KOPT-K1 (cell line): ENCODE results near the gene NUDC.
"Not testable (repeated sequence)": the region's sequence is repeated elsewhere in the genome, so short reads cannot be mapped to it uniquely, and the experiment has no call there.

ENCODE experiments used
- H3K27ac ChIP-seq: fragments of 200-600 bp; sonication (generic); 2 replicates; pipeline ENCODE4 v1.5.1; 2016; ENCODE audit warnings: antibody characterized with exemption, mild to moderate bottlenecking, low read depth, low read length; ENCODE audit not compliant: poor library complexity, severe bottlenecking
- H3K36me3 ChIP-seq: fragments of 200-600 bp; sonication (generic); 2 replicates; pipeline ENCODE4 v1.5.1; 2017; ENCODE audit warnings: antibody characterized with exemption, mild to moderate bottlenecking, low read length, moderate library complexity; ENCODE audit not compliant: insufficient read depth
- H3K9me3 ChIP-seq: fragments of 200-600 bp; sonication (generic); 2 replicates; pipeline ENCODE4 v1.5.1; 2017; ENCODE audit warnings: antibody characterized with exemption, low read length, mild to moderate bottlenecking; ENCODE audit not compliant: insufficient read depth, poor library complexity, severe bottlenecking

Gene NUDC

DNA sequence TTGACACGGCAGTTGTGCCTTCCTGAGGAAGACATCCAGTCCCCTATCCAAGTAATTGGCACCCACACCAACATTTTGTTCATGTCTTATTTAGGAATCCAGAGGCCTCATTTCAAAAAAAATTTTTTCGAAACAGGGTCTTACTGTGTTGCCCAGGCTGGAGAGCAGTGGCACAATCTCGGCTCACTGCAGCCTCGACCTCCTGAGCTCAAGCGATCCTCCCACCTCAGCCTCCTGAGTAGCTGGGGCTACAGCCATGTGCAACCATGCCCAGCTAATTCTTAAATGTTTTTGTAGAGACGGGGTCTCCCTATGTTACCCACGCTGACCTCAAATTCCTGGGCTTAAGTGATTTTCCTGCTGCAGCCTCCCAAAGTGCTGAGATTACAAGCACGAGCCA is 62.7 kb downstream of the NUDC start:
- Histone ChIP-seq H3K27ac (no peak overlapping the region), H3K9me3 (no peaks in the 10 kb centered on the region), H3K36me3 (no peaks in the 10 kb centered on the region)

DNA sequence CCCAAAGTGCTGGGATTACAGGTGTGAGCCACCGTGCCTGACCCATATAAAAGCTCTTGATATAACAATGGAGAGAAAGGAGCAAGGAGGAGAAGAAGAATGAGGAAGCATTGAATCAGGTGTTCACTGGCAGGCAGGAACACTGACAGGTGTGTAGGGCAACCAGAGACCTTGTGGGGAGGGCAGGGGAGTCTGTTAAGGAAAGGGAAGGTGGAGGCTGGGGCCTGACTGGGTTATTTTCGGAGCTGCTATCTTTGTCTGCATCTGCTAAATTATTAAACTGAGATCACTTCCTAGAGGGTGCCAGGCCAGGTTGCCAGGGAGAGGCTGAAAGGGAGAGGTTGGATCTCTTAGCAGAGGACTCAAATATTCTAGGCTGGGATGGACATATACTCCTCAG is 65.1 kb downstream of the NUDC start:
- no peaks in the 10 kb centered on the region for H3K36me3 ChIP-seq
- no peaks in the 10 kb centered on the region for H3K9me3 ChIP-seq
- no peak overlapping the region for H3K27ac ChIP-seq

DNA sequence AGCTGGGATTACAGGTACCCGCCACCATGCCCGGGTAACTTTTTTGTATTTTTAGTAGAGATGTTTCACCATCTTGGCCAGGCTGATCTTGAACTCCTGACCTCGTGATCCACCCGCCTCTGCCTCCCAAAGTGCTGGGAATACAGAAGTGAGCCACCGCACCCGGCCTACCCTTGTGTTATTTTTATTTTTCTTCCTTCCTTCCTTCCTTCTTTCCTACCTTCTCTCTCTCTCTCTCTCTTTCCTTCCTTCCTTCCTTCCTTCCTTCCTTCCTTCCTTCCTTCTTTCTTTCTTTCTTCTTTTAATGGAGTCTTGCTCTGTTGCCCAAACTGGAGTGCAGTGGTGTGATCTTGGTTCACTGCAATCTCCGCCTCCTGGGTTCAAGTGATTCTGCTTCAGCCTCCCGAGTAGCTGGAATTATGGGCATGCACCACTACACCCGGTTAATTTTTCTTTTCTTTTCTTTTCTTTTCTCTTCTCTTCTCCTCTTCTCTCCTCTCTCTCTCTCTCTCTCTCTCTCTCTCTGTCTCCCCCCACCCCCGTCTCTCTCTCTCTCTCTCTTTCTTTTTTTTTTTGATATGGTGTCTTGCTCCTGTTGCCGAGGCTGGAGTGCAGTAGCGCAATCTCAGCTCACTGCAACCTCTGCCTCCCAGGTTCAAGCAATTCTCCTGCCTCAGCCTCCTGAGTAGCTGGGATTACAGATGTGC is 68.0 kb downstream of the NUDC start:
- not testable (repeated sequence) for H3K27ac ChIP-seq, H3K36me3 ChIP-seq, H3K9me3 ChIP-seq

GRCh38 chr1:26991310-26992116 is 70.0 kb downstream of the NUDC start:
- no peak overlapping the region for H3K27ac ChIP-seq
- no peaks in the 10 kb centered on the region for H3K36me3 ChIP-seq
- no peaks in the 10 kb centered on the region for H3K9me3 ChIP-seq

DNA sequence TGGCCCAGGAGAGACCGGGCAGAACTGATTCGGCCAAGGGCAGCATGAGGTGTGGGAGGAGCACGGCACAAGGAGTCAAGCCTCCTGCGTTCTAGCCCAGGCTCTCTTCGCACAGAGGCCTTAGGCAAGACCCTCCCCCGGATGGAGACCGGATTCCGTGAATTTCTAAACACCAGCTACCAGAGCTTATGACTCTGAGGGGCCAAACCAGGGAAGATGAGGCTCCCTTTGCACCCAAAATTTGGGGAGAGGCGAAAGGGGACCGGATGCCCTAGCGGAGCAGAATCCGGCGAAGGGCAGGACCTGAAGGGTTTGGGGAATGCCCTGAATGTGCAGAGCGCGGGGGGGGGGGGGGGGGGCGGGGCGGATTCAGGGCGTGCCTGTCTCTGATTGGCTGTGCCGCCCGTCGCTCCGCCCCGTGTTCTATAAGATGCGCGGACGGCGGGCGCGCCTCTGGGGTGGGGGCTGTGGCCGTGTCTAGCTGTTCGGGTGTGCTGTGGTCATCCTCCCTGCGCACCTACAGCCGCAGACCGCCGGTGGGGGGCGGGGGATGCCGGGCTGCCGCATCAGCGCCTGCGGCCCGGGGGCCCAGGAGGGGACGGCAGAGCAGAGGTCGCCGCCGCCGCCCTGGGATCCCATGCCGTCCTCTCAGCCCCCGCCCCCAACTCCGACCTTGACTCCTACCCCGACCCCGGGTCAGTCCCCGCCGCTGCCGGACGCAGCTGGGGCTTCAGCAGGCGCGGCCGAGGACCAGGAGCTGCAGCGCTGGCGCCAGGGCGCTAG is 71.9 kb downstream of the NUDC start, which contains the start of gene TRNP1:
TRNP1 (plus strand) TSS at position 456 of the 783 bp plus-strand sequence; CDS start at position 551, 95 bp downstream.
- H3K36me3 ChIP-seq: no peaks in the 10 kb centered on the region
- no peaks in the 10 kb centered on the region for H3K9me3 ChIP-seq
- H3K27ac ChIP-seq: no peak within 1 kb of the TSS

DNA sequence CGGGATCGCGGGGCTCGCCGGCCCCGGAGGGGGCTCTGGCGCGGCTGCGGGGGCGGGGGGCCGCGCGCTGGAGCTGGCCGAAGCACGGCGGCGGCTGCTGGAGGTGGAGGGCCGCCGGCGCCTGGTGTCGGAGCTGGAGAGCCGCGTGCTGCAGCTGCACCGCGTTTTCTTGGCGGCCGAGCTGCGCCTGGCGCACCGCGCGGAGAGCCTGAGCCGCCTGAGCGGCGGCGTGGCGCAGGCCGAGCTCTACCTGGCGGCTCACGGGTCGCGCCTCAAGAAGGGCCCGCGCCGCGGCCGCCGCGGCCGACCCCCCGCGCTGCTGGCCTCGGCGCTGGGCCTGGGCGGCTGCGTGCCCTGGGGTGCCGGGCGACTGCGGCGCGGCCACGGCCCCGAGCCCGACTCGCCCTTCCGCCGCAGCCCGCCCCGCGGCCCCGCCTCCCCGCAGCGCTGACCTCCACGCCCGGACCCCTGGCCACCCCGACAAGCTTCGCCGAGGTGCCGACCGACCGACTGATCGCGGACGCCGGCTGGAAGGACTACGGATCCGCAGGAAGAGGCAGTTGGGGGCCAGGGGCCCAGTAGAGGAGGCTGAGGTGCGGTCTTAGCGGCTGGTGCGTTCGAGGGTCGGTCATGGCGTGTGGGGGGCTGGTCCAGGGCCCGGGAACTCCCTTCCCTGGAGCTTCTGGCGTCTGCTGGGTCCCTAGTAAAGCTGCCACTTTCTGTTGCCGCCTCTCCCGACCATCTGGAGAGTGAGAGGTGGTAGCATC is 72.7 kb downstream of the NUDC start:
- H3K27ac ChIP-seq: no peak overlapping the region
- no peaks in the 10 kb centered on the region for H3K9me3 ChIP-seq
- no peaks in the 10 kb centered on the region for H3K36me3 ChIP-seq

DNA sequence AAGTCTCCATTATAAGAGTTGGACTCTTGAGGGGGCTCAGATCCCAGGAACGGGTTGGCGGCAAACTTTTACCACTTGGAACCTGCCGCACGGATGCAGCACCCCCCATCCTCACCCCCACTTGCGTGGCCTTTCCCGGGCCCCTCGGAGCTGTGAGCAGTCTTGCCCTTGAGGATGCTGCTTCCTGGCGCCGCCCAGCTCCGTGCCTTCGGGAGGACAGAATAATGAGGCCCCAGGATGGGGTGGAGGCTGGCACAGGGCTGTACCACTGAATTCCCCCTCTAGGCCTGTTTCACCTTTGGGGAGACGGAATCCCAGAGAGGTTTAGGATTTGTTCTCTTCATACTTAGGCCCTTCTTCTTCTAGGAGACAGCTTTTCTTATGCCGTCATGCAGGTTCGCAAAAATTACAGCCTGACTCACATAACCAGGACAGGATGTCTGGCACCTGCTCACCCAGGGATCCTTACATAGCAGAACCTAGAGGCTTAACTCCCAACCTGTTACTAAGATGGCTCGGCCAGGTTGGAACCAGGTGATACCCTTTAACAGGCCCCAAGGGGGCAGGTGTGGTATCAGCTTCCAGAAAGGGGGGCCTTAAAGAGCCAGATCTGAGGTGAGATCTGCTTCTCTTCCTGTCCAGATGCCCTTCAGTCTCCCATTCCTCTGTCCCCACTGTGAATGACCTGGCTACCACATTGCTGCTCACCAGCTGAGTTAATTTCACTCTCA is 73.4 kb downstream of the NUDC start:
- no peak overlapping the region for H3K27ac ChIP-seq
- H3K36me3 ChIP-seq: no peaks in the 10 kb centered on the region
- no peaks in the 10 kb centered on the region for H3K9me3 ChIP-seq

DNA sequence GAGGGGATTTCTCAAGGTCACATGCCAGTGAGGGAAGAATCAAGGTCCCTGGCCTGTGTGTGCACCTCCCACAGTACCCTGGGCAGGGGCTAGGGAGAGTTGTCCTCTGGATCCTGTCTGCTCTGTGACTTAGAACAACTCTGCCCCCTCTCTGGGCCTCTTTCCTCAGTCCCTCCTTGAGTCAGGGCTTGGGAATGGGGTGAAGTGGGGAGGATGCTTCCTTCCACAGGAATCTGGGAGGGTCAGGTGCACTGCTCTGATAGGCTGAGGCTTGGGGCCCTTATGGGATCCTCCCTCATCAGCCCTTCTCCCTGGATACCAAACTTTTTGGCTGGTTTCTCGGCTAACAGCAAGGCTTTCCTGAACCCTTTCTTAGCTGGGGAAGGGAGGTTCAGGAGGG is 74.5 kb downstream of the NUDC start:
- no peak overlapping the region for H3K27ac ChIP-seq
- H3K36me3 ChIP-seq: no peaks in the 10 kb centered on the region
- no peaks in the 10 kb centered on the region for H3K9me3 ChIP-seq
